Neural crest cell (in vitro differentiated cells): ENCODE results near the gene PGF. TPM values are rescaled to one million over a fixed set of nuclear protein-coding genes. Genes with fewer than 3 reads are reported as not detected.

ENCODE experiments used
- DNase-seq: peaks from one replicate; pipeline ENCODE4 v3.0.0; 2021; ENCODE audit warnings: low read depth, mixed read lengths, low spot score
- H3K27ac Mint-ChIP-seq: one replicate; pipeline ENCODE4 v1.8.0; 2021; ENCODE audit warnings: mild to moderate bottlenecking, mixed read lengths; ENCODE audit not compliant: unreplicated experiment
- H3K27me3 Mint-ChIP-seq: 2 replicates; pipeline ENCODE4 v1.8.0; 2021; ENCODE audit warnings: low read depth, mild to moderate bottlenecking, mixed read lengths
- H3K36me3 Mint-ChIP-seq: 2 replicates; pipeline ENCODE4 v1.8.0; 2021; ENCODE audit warnings: low read depth, mild to moderate bottlenecking, mixed read lengths
- H3K4me1 Mint-ChIP-seq: 2 replicates; pipeline ENCODE4 v1.8.0; 2021; ENCODE audit warnings: mixed read lengths
- H3K4me3 Mint-ChIP-seq: one replicate; pipeline ENCODE4 v1.8.0; 2021; ENCODE audit warnings: mild to moderate bottlenecking, mixed read lengths
- H3K9me3 Mint-ChIP-seq: 2 replicates; pipeline ENCODE4 v1.8.0; 2021; ENCODE audit warnings: mixed read lengths
- CTCF ChIP-seq: fragments of 200-600 bp; sonication (generic); conservative IDR thresholded peaks from 2 replicates; pipeline ENCODE4 v1.5.0; 2021; ENCODE audit warnings: antibody characterized with exemption, mild to moderate bottlenecking
- total RNA-seq: library from RNA; stranded (reverse); gene quantifications from 2 replicates; pipeline ENCODE4 v1.2.1, GENCODE V29; 2021

PGF gene
- total RNA-seq, 1 donor from 2014 or later, result 2.9 TPM

GRCh38 chr14:74968811-74969210, 13.4 kb upstream of the PGF start:
- no peak overlapping the region for H3K4me3 Mint-ChIP-seq
- no peak for DNase-seq
- no peaks in the 10 kb centered on the region for H3K27me3 Mint-ChIP-seq
- peaks cover 11% of the 10 kb centered on the region for H3K4me1 Mint-ChIP-seq
- no peaks in the 10 kb centered on the region for H3K36me3 Mint-ChIP-seq
- TF ChIP-seq CTCF, result no peak
- peak overlapping the region; percentile 43 for H3K27ac Mint-ChIP-seq
- no peaks in the 10 kb centered on the region for H3K9me3 Mint-ChIP-seq

GRCh38 chr14:74965486-74966153, 10.2 kb upstream of the PGF start:
- TF ChIP-seq CTCF, result no peak
- H3K9me3 Mint-ChIP-seq, result no peaks in the 10 kb centered on the region
- peaks cover 33% of the 10 kb centered on the region for H3K4me1 Mint-ChIP-seq

GRCh38 chr14:74964787-74965485, 9.5 kb upstream of the PGF start:
- H3K4me3 Mint-ChIP-seq, result no peak overlapping the region
- H3K4me1 Mint-ChIP-seq, result peaks cover 33% of the 10 kb centered on the region
- H3K27ac Mint-ChIP-seq, result no peak overlapping the region
- H3K36me3 Mint-ChIP-seq, result no peaks in the 10 kb centered on the region
- H3K27me3 Mint-ChIP-seq, result no peaks in the 10 kb centered on the region
- H3K9me3 Mint-ChIP-seq, result no peaks in the 10 kb centered on the region
- no peak for TF ChIP-seq CTCF
- no peak for DNase-seq

More at GRCh38 chr14:74965486-74966153, 10.2 kb upstream of the PGF start:
- Mint-ChIP-seq H3K27me3 (no peaks in the 10 kb centered on the region), H3K36me3 (no peaks in the 10 kb centered on the region), H3K27ac (no peak overlapping the region), H3K4me3 (no peak overlapping the region)
- no peak for DNase-seq

GRCh38 chr14:74963705-74964271, 8.4 kb upstream of the PGF start:
- Mint-ChIP-seq H3K27ac (peak overlapping the region; percentile 28), H3K4me3 (no peak overlapping the region), H3K36me3 (no peaks in the 10 kb centered on the region), H3K9me3 (no peaks in the 10 kb centered on the region), H3K4me1 (peaks cover 33% of the 10 kb centered on the region), H3K27me3 (no peaks in the 10 kb centered on the region)
- TF ChIP-seq CTCF, result no peak
- DNase-seq, result no peak

- Mint-ChIP-seq H3K4me3 (no peak overlapping the region), H3K4me1 (peaks cover 33% of the 10 kb centered on the region), H3K27me3 (no peaks in the 10 kb centered on the region), H3K9me3 (no peaks in the 10 kb centered on the region), H3K36me3 (no peaks in the 10 kb centered on the region), H3K27ac (peak overlapping the region; percentile 36)
- TF ChIP-seq CTCF, result no peak
- no peak for DNase-seq
These were observed 7.8 kb upstream of the PGF start for GRCh38 chr14:74963178-74963704.
